Subcutaneous abdominal adipose tissue (tissue), 5 donors: ENCODE data around the gene SLC15A1.
"Not testable (repeated sequence)": the region's sequence is repeated elsewhere in the genome, so short reads cannot be mapped to it uniquely, and the experiment has no call there.

Experiments
- H3K27ac ChIP-seq: one replicate; pipeline ENCODE4 v1.7.0; 2013; ENCODE audit warnings: low read depth, mild to moderate bottlenecking, inconsistent platforms, low read length, moderate library complexity
- H3K27me3 ChIP-seq, 5 donors: one replicate each; pipeline ENCODE4 v1.7.0; 2013; ENCODE audit warnings: low read length in 5 of 5, inconsistent platforms in 1 of 5; ENCODE audit not compliant: control insufficient read depth in 5 of 5, insufficient read depth in 4 of 5
- H3K36me3 ChIP-seq, 5 donors: one replicate each; pipeline ENCODE4 v1.7.0; 2013; ENCODE audit warnings: low read length in 5 of 5; ENCODE audit not compliant: control insufficient read depth in 5 of 5, insufficient read depth in 5 of 5
- H3K4me1 ChIP-seq, 5 donors: one replicate each; pipeline ENCODE4 v1.7.0; 2013; ENCODE audit warnings: low read length in 5 of 5, mild to moderate bottlenecking in 3 of 5, moderate library complexity in 1 of 5; ENCODE audit not compliant: control insufficient read depth in 5 of 5, insufficient read depth in 5 of 5
- H3K4me3 ChIP-seq, 5 donors: one replicate each; pipeline ENCODE4 v1.7.0; 2013; ENCODE audit warnings: low read length in 5 of 5, low read depth in 1 of 5
- H3K9ac ChIP-seq, 5 donors: one replicate each; pipeline ENCODE4 v1.7.0; 2013; ENCODE audit warnings: low read length in 5 of 5, mild to moderate bottlenecking in 4 of 5, moderate library complexity in 3 of 5
- H3K9me3 ChIP-seq, 5 donors: one replicate each; pipeline ENCODE4 v1.7.0; 2013; ENCODE audit warnings: low read length in 5 of 5; ENCODE audit not compliant: control insufficient read depth in 5 of 5
- donor health status: healthy.
- donor health status: healthy.
- donor health status: healthy.
- donor health status: healthy.
- donor health status: healthy.

Gene SLC15A1

GRCh38 chr13:98639785-98640184 is 112.7 kb downstream of the SLC15A1 start:
- not testable (repeated sequence) for H3K9ac ChIP-seq, H3K4me1 ChIP-seq, H3K36me3 ChIP-seq, H3K27ac ChIP-seq, H3K9me3 ChIP-seq, H3K27me3 ChIP-seq, H3K4me3 ChIP-seq

DNA sequence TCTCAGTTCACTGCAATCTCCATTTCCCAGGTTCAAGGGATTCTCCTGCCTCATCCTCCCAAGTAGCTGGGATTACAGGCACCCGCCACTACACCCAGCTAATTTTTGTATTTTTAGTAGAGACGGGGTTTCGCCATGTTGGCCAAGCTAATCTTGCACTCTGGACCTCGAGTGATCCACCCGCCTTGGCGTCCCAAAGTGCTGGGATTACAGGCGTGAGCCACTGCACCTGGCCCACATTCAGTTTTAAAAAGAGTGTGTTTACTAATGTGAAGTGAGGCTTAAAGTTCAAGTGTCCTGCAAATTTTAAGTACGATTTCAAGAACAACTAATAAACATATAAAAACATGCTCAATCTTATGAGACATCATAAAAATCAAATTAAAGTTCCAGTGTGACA is 114.1 kb downstream of the SLC15A1 start:
- H3K9me3 ChIP-seq, H3K4me1 ChIP-seq, H3K9ac ChIP-seq, H3K27ac ChIP-seq, H3K36me3 ChIP-seq, H3K27me3 ChIP-seq, H3K4me3 ChIP-seq: not testable (repeated sequence)
